ENCODE measurements around the gene SORCS3. TPM values are rescaled to one million over a fixed set of nuclear protein-coding genes. Genes with fewer than 3 reads are reported as not detected.

The SORCS3 gene
- total and polyA plus RNA-seq, 2 experiments from 2014 or later: not detected

DNA sequence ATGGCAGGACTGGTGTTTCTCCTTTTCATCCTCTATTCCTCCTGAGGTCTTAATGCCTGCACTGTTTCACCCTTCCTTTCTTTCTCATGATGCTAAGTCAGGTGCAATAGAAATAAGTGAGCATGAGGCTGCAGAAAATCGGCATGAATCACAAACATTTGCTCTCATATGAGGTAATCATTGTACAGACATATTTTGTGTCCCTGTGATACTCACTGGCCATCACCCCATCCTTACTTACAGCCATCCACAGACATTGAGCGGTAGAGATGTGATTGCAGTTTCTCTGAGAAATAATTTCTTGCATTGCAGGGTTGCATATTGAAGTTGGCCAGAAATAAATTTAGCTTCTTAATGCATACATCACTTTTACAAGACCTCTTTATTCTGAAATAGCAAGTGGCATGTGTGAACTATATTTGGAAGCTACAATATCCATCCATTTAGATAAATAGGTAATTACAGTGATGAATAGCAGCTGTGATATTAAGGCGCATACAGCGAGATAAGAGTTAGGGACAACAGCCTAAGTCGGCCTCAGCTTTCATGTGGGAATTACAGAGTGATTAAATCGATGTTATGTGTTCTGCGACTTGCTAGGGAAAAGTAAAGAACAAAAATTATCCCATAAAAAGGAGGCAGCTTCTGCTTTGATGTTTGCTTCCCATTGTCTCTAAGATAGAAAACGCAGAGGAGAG lies 612.6 kb downstream of the SORCS3 start:
- no peak for DNase-seq
- WGBS, 2 experiments (ENCODE audit: low coverage in 1 of 2, low lambda C conversion rate in 2 of 2, missing lambda C conversion rate in 2 of 2): 35 to 44% methylated on average over 8 of the region's 8 CpGs
- Histone ChIP-seq H3K9me2 (ENCODE audit: insufficient read depth) (no peaks in the 10 kb centered on the region), H4K20me1 (ENCODE audit: insufficient read depth) (no peaks in the 10 kb centered on the region), H3K9me3 (ENCODE audit: low read depth) (no peaks in the 10 kb centered on the region), H3K79me2 (ENCODE audit: insufficient read depth) (no peaks in the 10 kb centered on the region), H3F3A (ENCODE audit: insufficient read depth) (no peaks in the 10 kb centered on the region), H3K27ac (no peak overlapping the region), H3K4me2 (ENCODE audit: unreplicated experiment) (no peak overlapping the region), H3K9ac (no peak overlapping the region), H3K27me3 (replicated peaks; ENCODE audit: insufficient read depth) (no peaks in the 10 kb centered on the region), H3K4me3 (no peak overlapping the region), H3K4me1 (ENCODE audit: insufficient read depth) (no peaks in the 10 kb centered on the region), H2AFZ (no peak overlapping the region), H3K36me3 (ENCODE audit: low read depth) (no peaks in the 10 kb centered on the region)
- TF ChIP-seq EZH2phosphoT487 (IDR thresholded peaks at IDR 0.05; ENCODE audit: insufficient read depth, low read depth) (no peak), EZH2 (IDR thresholded peaks at IDR 0.05; ENCODE audit: insufficient read depth, poor library complexity, severe bottlenecking) (no peak)
- in situ Hi-C loops (cut with MboI): no loop called here

DNA sequence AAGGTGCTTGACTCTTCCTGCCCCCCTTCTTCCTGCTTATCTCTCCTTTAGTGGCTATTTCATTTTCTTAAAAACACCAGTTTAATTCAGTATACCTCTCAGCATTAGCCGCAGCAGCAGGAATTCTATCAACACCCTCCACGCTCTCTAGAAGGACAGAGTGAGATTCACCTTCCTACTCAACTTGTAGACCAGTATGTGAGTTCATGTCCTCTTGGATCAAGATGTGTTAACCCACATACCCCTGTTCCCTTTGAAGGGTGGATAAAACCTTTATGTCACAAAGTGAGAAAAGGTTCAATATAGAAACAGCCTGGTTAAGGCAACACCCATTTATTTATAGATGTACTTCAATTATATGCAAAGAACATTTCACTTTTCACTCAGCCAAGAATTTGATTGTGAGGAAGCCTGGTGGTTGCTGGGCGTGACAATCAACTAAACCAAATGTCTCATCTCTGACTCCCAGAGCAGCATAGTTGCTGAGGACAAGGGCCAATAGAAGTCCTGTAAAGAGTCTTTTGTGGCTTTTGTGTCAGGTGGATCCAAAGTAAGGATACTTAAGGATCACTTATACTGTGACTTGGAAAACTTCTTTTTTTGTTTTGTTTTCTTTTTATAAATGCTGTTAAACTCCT lies 617.1 kb downstream of the SORCS3 start:
- Histone ChIP-seq H3K4me2 (ENCODE audit: unreplicated experiment) (no peak overlapping the region), H3F3A (ENCODE audit: insufficient read depth) (no peaks in the 10 kb centered on the region), H3K9me2 (ENCODE audit: insufficient read depth) (no peaks in the 10 kb centered on the region), H3K27me3 (replicated peaks; ENCODE audit: insufficient read depth) (no peaks in the 10 kb centered on the region), H3K9ac (no peak overlapping the region), H3K4me3 (no peak overlapping the region), H3K4me1 (ENCODE audit: insufficient read depth) (no peaks in the 10 kb centered on the region), H3K9me3 (ENCODE audit: low read depth) (no peaks in the 10 kb centered on the region), H4K20me1 (ENCODE audit: insufficient read depth) (no peaks in the 10 kb centered on the region), H2AFZ (no peak overlapping the region), H3K36me3 (ENCODE audit: low read depth) (no peaks in the 10 kb centered on the region), H3K79me2 (ENCODE audit: insufficient read depth) (no peaks in the 10 kb centered on the region), H3K27ac (no peak overlapping the region)
- 21 to 27% methylated on average over 3 of the region's 3 CpGs for WGBS, 2 experiments (ENCODE audit: low coverage in 1 of 2, low lambda C conversion rate in 2 of 2, missing lambda C conversion rate in 2 of 2)
- DNase-seq: no peak
- TF ChIP-seq EZH2 (IDR thresholded peaks at IDR 0.05; ENCODE audit: insufficient read depth, poor library complexity, severe bottlenecking) (no peak), EZH2phosphoT487 (IDR thresholded peaks at IDR 0.05; ENCODE audit: insufficient read depth, low read depth) (no peak)
- in situ Hi-C loops (cut with MboI): no loop called here

DNA sequence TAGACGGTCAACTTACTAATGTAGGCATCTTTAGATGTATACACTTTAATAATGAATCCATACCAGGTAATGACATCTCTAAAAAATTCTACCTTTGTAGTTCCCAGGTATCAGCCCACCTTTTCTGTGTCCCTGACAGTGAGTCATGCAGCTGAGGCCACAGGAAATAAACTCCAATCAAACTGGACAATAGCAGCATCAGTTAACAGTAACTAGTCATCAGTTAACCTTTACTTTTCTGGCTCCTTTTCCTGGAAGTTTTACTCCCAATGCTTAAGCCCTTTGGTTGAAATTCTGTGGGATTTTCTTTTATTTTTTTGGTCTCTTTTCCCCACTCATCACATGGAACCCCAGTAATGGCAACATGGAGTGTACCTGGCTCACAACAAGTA lies 617.6 kb downstream of the SORCS3 start:
- Histone ChIP-seq H3K27ac (no peak overlapping the region), H3K4me3 (no peak overlapping the region), H3F3A (ENCODE audit: insufficient read depth) (no peaks in the 10 kb centered on the region), H3K79me2 (ENCODE audit: insufficient read depth) (no peaks in the 10 kb centered on the region), H3K4me2 (ENCODE audit: unreplicated experiment) (no peak overlapping the region), H3K9me2 (ENCODE audit: insufficient read depth) (no peaks in the 10 kb centered on the region), H3K9ac (no peak overlapping the region), H3K36me3 (ENCODE audit: low read depth) (no peaks in the 10 kb centered on the region), H4K20me1 (ENCODE audit: insufficient read depth) (no peaks in the 10 kb centered on the region), H2AFZ (no peak overlapping the region), H3K27me3 (replicated peaks; ENCODE audit: insufficient read depth) (no peaks in the 10 kb centered on the region), H3K9me3 (ENCODE audit: low read depth) (no peaks in the 10 kb centered on the region), H3K4me1 (ENCODE audit: insufficient read depth) (no peaks in the 10 kb centered on the region)
- TF ChIP-seq EZH2 (IDR thresholded peaks at IDR 0.05; ENCODE audit: insufficient read depth, poor library complexity, severe bottlenecking): no peak
- TF ChIP-seq EZH2phosphoT487 (IDR thresholded peaks at IDR 0.05; ENCODE audit: insufficient read depth, low read depth): no peak
- in situ Hi-C loops (cut with MboI): no loop called here
- no peak for DNase-seq
- WGBS, 2 experiments (ENCODE audit: low coverage in 1 of 2, low lambda C conversion rate in 2 of 2, missing lambda C conversion rate in 2 of 2): 26 to 33% methylated on average over 1 of the region's 1 CpG

DNA sequence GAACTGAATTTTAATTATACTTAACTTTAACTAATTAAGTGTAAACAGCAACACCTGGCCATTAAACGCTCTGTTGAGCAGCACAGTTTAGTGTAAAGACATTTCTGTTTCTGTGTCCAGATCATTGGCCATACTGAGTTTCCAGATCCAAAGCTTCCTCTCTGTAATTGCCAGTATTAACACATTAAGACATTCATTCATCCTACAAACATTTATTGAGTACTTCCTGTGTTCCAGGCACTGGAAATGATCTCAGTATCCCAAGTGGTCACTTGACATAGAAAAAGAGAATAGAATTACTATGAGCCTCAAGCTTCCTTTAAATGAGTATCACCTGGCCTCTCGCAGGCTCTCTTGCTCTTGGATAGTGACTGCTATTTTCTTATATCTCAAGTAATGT lies 618.1 kb downstream of the SORCS3 start:
- TF ChIP-seq EZH2phosphoT487 (IDR thresholded peaks at IDR 0.05; ENCODE audit: insufficient read depth, low read depth) (no peak), EZH2 (IDR thresholded peaks at IDR 0.05; ENCODE audit: insufficient read depth, poor library complexity, severe bottlenecking) (no peak)
- Histone ChIP-seq H3K4me2 (ENCODE audit: unreplicated experiment) (no peak overlapping the region), H2AFZ (no peak overlapping the region), H4K20me1 (ENCODE audit: insufficient read depth) (no peaks in the 10 kb centered on the region), H3K4me1 (ENCODE audit: insufficient read depth) (no peaks in the 10 kb centered on the region), H3K27me3 (replicated peaks; ENCODE audit: insufficient read depth) (no peaks in the 10 kb centered on the region), H3K36me3 (ENCODE audit: low read depth) (no peaks in the 10 kb centered on the region), H3K9me2 (ENCODE audit: insufficient read depth) (no peaks in the 10 kb centered on the region), H3K9me3 (ENCODE audit: low read depth) (no peaks in the 10 kb centered on the region), H3F3A (ENCODE audit: insufficient read depth) (no peaks in the 10 kb centered on the region), H3K4me3 (no peak overlapping the region), H3K79me2 (ENCODE audit: insufficient read depth) (no peaks in the 10 kb centered on the region), H3K9ac (no peak overlapping the region), H3K27ac (no peak overlapping the region)
- WGBS, 2 experiments (ENCODE audit: low coverage in 1 of 2, low lambda C conversion rate in 2 of 2, missing lambda C conversion rate in 2 of 2): 28 to 33% methylated on average over 2 of the region's 2 CpGs
- no peak for DNase-seq
- in situ Hi-C loops (cut with MboI): no loop called here
